IMR-90 (cell line): ENCODE data around the gene LAGE3. TPM values are rescaled to one million over a fixed set of nuclear protein-coding genes. Genes with fewer than 3 reads are reported as not detected.

ENCODE experiments used
- ATAC-seq: fragments of 200-7000 bp; cut with Tn5 transposase; 2 replicates; pipeline ENCODE4 v1.9.1; 2020; ENCODE audit warnings: low read depth, mild to moderate bottlenecking, moderate library complexity
- BruUV-seq: library from RNA; stranded (reverse); fragments of 400-500 nt; replicated peaks from 2 replicates; lab custom pipeline; 2021; lab: Mats Ljungman, UMichigan
- CTCF ChIA-PET: fragments of 300-600 bp; formaldehyde crosslinking; extraction: SDS; loops from one replicate; lab custom pipeline; 2021; ENCODE audit warnings: antibody characterized with exemption; lab: Yijun Ruan, JAX
- POLR2A ChIA-PET: fragments of 300-600 bp; sonication (Branson Sonifier 250); formaldehyde crosslinking; loops from one replicate; lab custom pipeline; 2022; ENCODE audit warnings: antibody characterized with exemption; ENCODE audit not compliant: unreplicated experiment; lab: Charles Lee
- DNase-seq: peaks from one replicate; pipeline ENCODE4 v3.0.0; 2013
- H2AFZ ChIP-seq: replicated peaks from 2 replicates; pipeline ENCODE3; 2013; ENCODE audit warnings: low read length, mild to moderate bottlenecking; ENCODE audit not compliant: poor library complexity
- H2AK5ac ChIP-seq: 2 replicates; pipeline ENCODE4 v1.6.1; 2013; ENCODE audit warnings: low read depth, low read length, inconsistent platforms
- H2AK9ac ChIP-seq: replicated peaks from 2 replicates; pipeline ENCODE3; 2013; ENCODE audit warnings: mild to moderate bottlenecking, low read depth, low read length, moderate library complexity; ENCODE audit not compliant: poor library complexity
- H2BK120ac ChIP-seq: 2 replicates; pipeline ENCODE4 v1.6.1; 2013; ENCODE audit warnings: low read depth, low read length, inconsistent platforms
- H2BK15ac ChIP-seq: 3 replicates; pipeline ENCODE4 v1.6.1; 2013; ENCODE audit warnings: low read depth, low read length, inconsistent platforms
- H2BK20ac ChIP-seq: 2 replicates; pipeline ENCODE4 v1.6.1; 2013; ENCODE audit warnings: low read depth, mild to moderate bottlenecking, inconsistent platforms, low read length, moderate library complexity
- H2BK5ac ChIP-seq: 2 replicates; pipeline ENCODE4 v1.6.1; 2013; ENCODE audit warnings: mild to moderate bottlenecking, low read depth, low read length, inconsistent platforms; ENCODE audit not compliant: poor library complexity, severe bottlenecking
- H3K14ac ChIP-seq: replicated peaks from 2 replicates; pipeline ENCODE4 v1.6.1; 2013; ENCODE audit warnings: low read depth, low read length, inconsistent platforms
- H3K18ac ChIP-seq: 2 replicates; pipeline ENCODE4 v1.6.1; 2013; ENCODE audit warnings: low read depth, low read length, control low read depth
- H3K23ac ChIP-seq: 2 replicates; pipeline ENCODE4 v1.6.1; 2013; ENCODE audit warnings: low read depth, low read length, inconsistent platforms
- H3K27ac ChIP-seq: 2 replicates; pipeline ENCODE4 v1.5.1; 2013; ENCODE audit warnings: mild to moderate bottlenecking, control low read depth, low read length; ENCODE audit not compliant: insufficient read depth
- H3K27me3 ChIP-seq: 2 replicates; pipeline ENCODE4 v1.6.1; 2013; ENCODE audit warnings: low read length; ENCODE audit not compliant: control insufficient read depth, insufficient read depth
- H3K36me3 ChIP-seq: 2 replicates; pipeline ENCODE4 v1.6.1; 2013; ENCODE audit warnings: low read length, mixed read lengths; ENCODE audit not compliant: control insufficient read depth, insufficient read depth
- H3K4ac ChIP-seq: 2 replicates; pipeline ENCODE4 v1.6.1; 2013; ENCODE audit warnings: low read depth, low read length, inconsistent platforms
- H3K4me1 ChIP-seq: 2 replicates; pipeline ENCODE4 v1.6.1; 2013; ENCODE audit warnings: low read length, mixed read lengths; ENCODE audit not compliant: control insufficient read depth, insufficient read depth
- H3K4me2 ChIP-seq: 2 replicates; pipeline ENCODE4 v1.6.1; 2013; ENCODE audit warnings: low read depth, mild to moderate bottlenecking, control low read depth, low read length, moderate library complexity
- H3K4me3 ChIP-seq: 2 replicates; pipeline ENCODE4 v1.5.1; 2013; ENCODE audit warnings: low read depth, mild to moderate bottlenecking, control low read depth, low read length, moderate library complexity; ENCODE audit not compliant: insufficient read depth
- H3K56ac ChIP-seq: 2 replicates; pipeline ENCODE4 v1.6.1; 2013; ENCODE audit warnings: low read length, inconsistent platforms; ENCODE audit not compliant: insufficient read depth; ENCODE audit errors: extremely low read depth
- H3K79me1 ChIP-seq, 2 experiments: 2 replicates each; pipeline ENCODE4 v1.6.1; 2013; ENCODE audit warnings: low read length in 2 of 2, inconsistent platforms in 1 of 2, low read depth in 1 of 2
- H3K9ac ChIP-seq: 2 replicates; pipeline ENCODE4 v1.6.1; 2013; ENCODE audit warnings: low read depth, low read length, control low read depth
- H3K9me1 ChIP-seq: 2 replicates; pipeline ENCODE4 v1.6.1; 2013; ENCODE audit warnings: low read length, inconsistent platforms; ENCODE audit not compliant: insufficient read depth
- H3K9me3 ChIP-seq: 2 replicates; pipeline ENCODE4 v1.6.1; 2013; ENCODE audit warnings: low read length; ENCODE audit not compliant: control insufficient read depth, insufficient read depth
- H4K20me1 ChIP-seq: 2 replicates; pipeline ENCODE4 v1.6.1; 2013; ENCODE audit warnings: low read length, inconsistent platforms; ENCODE audit not compliant: insufficient read depth
- H4K5ac ChIP-seq: 2 replicates; pipeline ENCODE4 v1.6.1; 2013; ENCODE audit warnings: mild to moderate bottlenecking, low read depth, low read length, control low read depth
- H4K8ac ChIP-seq, 2 experiments: 2 replicates each; pipeline ENCODE4 v1.6.1; 2013; ENCODE audit warnings: low read depth in 2 of 2, low read length in 2 of 2, control low read depth in 1 of 2, inconsistent platforms in 1 of 2
- H4K91ac ChIP-seq: 2 replicates; pipeline ENCODE4 v1.6.1; 2013; ENCODE audit warnings: low read depth, low read length, inconsistent platforms; ENCODE audit not compliant: insufficient read depth
- BHLHE40 ChIP-seq: fragments of 150-350 bp; IDR thresholded peaks from 2 replicates; pipeline ENCODE4 v1.6.1; 2016; ENCODE audit warnings: mild to moderate bottlenecking, low read depth, low read length
- MAZ ChIP-seq: IDR thresholded peaks from 2 replicates; pipeline ENCODE4 v1.6.1; 2012; ENCODE audit warnings: low read depth, mild to moderate bottlenecking, low read length, improper control_type of control experiment, moderate library complexity, borderline replicate concordance
- MXI1 ChIP-seq: IDR thresholded peaks from 2 replicates; pipeline ENCODE4 v1.6.1; 2012; ENCODE audit warnings: low read depth, mild to moderate bottlenecking, low read length, moderate library complexity, borderline replicate concordance
- POLR2A ChIP-seq: IDR thresholded peaks from 2 replicates; pipeline ENCODE4 v1.6.1; 2012; ENCODE audit warnings: mild to moderate bottlenecking, low read depth, low read length
- RCOR1 ChIP-seq: IDR thresholded peaks from 2 replicates; pipeline ENCODE4 v1.6.1; 2012; ENCODE audit warnings: mild to moderate bottlenecking, low read length, improper control_type of control experiment; ENCODE audit not compliant: insufficient replicate concordance
- WGBS, 2 experiments: methylation state at CpG; one replicate each; pipeline versions ENCODE4 v1.1.5 to v1.1.7; 2013; ENCODE audit warnings: missing lambda C conversion rate in 2 of 2; ENCODE audit not compliant: insufficient read length in 1 of 2; ENCODE audit errors: extremely low coverage in 2 of 2; 5-methylcytosine and 5-hydroxymethylcytosine counted together
- dilution Hi-C: fragments of 300-500 bp; cut with HindIII; formaldehyde crosslinking; loops from one replicate; pipeline ENCODE4 v1.14.3; 2018; ENCODE audit warnings: low sequenced_read_pairs; ENCODE audit not compliant: unreplicated experiment
- in situ Hi-C: fragments of 300-500 bp; cut with MboI; formaldehyde crosslinking; loops from 3 replicates; pipeline ENCODE4 v1.14.3; 2019; ENCODE audit warnings: low sequenced_read_pairs, inconsistent platforms, mixed read lengths
- intact Hi-C: fragments of 100-400 bp; cut with micrococcal nuclease; formaldehyde crosslinking; loops from 2 replicates; pipeline ENCODE4 v1.10.0; 2022
- polyA plus RNA-seq, 3 experiments: library from polyadenylated mRNA; depleted of rRNA; stranded (reverse); fragments of >200 nt; gene quantifications; 2 replicates each; pipeline ENCODE4 v1.2.3, GENCODE V29; 2012; ENCODE audit warnings: low replicate concordance in 1 of 3
- total RNA-seq: library from RNA; depleted of rRNA; stranded (reverse); fragments of >200 nt; gene quantifications from 2 replicates; pipeline ENCODE4 v1.2.3, GENCODE V29; 2012
- TF ChIP-seq, protein P1 (sequence below): fragments of 150-350 bp; IDR thresholded peaks from 2 replicates; pipeline ENCODE4 v1.6.1; 2016; ENCODE audit warnings: low read depth, mild to moderate bottlenecking, low read length, moderate library complexity, borderline replicate concordance
- TF ChIP-seq, protein P2 (sequence below): conservative IDR thresholded peaks from 2 replicates; pipeline ENCODE4 v1.5.1; 2012; ENCODE audit warnings: mild to moderate bottlenecking, low read depth, low read length, improper control_type of control experiment

Gene LAGE3
- total and polyA plus RNA-seq, 2 of the 4 experiments (the other 2 are of a cell fraction), result 3.6 to 14.8 TPM

DNA sequence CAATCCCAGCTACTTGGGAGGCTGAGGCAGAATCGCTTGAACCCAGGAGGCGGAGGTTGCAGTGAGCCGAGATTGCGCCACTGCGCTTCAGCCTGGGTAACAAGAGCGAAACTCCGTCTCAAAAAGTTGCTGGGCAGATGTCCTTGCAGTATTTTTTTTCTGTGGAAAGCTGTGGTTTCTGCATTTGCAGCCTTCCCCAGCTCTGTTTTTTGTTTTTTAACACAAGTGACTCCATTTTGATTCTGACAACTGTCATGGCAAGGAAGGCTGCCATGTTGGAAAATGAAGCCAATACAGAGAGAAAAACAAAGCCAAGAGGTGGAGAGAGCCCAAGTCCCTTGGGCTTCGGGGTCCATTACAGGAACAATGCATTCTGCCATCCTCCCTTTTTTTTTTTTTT is 23.0 kb upstream of the LAGE3 start:
- Histone ChIP-seq H2BK5ac (no peak overlapping the region), H3K9ac (no peak overlapping the region), H4K5ac (no peak overlapping the region), H2BK15ac (no peak overlapping the region), H3K56ac (no peak overlapping the region), H2AK5ac (no peak overlapping the region), H3K9me1 (peaks cover 4% of the 10 kb centered on the region; the same call in 1 of the 2 replicates), H3K27me3 (no peaks in the 10 kb centered on the region), H3K27ac (no peak overlapping the region), H2BK120ac (no peak overlapping the region), H3K14ac (no peak overlapping the region), H3K36me3 (peaks cover 3% of the 10 kb centered on the region; the same call in 1 of the 2 replicates), H3K4me2 (no peak overlapping the region), H3K4me3 (no peak overlapping the region), H2AK9ac (no peak overlapping the region), H4K91ac (no peak overlapping the region), H3K79me1 (no peaks in the 10 kb centered on the region; a peak in 1 of 4 replicates), H2BK20ac (no peak overlapping the region), H3K4ac (no peak overlapping the region), H3K4me1 (peaks cover 2% of the 10 kb centered on the region; the same call in 1 of the 2 replicates), H2AFZ (no peak overlapping the region), H3K23ac (no peak overlapping the region), H4K20me1 (no peaks in the 10 kb centered on the region), H4K8ac (no peak overlapping the region), H3K18ac (no peak overlapping the region), H3K9me3 (peaks cover 2% of the 10 kb centered on the region; the same call in 1 of the 2 replicates)
- BruUV-seq, result no TSS peak
- ChIA-PET POLR2A (no interaction called here), CTCF (no interaction called here)
- dilution Hi-C loops (no loop called here), in situ Hi-C loops (no loop called here), intact Hi-C loops (no loop called here)
- 83% methylated on average over 3 of the region's 8 CpGs; no CpG with 5 or more reads in 1 of the 2 experiments for WGBS, 2 experiments
- TF ChIP-seq MAZ (no peak), POLR2A (no peak), RCOR1 (no peak), BHLHE40 (no peak), MXI1 (no peak)
- TF ChIP-seq, protein P1, sequence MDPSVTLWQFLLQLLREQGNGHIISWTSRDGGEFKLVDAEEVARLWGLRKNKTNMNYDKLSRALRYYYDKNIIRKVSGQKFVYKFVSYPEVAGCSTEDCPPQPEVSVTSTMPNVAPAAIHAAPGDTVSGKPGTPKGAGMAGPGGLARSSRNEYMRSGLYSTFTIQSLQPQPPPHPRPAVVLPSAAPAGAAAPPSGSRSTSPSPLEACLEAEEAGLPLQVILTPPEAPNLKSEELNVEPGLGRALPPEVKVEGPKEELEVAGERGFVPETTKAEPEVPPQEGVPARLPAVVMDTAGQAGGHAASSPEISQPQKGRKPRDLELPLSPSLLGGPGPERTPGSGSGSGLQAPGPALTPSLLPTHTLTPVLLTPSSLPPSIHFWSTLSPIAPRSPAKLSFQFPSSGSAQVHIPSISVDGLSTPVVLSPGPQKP, result no peak
- TF ChIP-seq, protein P2, sequence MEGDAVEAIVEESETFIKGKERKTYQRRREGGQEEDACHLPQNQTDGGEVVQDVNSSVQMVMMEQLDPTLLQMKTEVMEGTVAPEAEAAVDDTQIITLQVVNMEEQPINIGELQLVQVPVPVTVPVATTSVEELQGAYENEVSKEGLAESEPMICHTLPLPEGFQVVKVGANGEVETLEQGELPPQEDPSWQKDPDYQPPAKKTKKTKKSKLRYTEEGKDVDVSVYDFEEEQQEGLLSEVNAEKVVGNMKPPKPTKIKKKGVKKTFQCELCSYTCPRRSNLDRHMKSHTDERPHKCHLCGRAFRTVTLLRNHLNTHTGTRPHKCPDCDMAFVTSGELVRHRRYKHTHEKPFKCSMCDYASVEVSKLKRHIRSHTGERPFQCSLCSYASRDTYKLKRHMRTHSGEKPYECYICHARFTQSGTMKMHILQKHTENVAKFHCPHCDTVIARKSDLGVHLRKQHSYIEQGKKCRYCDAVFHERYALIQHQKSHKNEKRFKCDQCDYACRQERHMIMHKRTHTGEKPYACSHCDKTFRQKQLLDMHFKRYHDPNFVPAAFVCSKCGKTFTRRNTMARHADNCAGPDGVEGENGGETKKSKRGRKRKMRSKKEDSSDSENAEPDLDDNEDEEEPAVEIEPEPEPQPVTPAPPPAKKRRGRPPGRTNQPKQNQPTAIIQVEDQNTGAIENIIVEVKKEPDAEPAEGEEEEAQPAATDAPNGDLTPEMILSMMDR, result no peak
- DNase-seq (no peak), ATAC-seq (no peak)
